ENCODE measurements around the gene CCT3. TPM values are rescaled to one million over a fixed set of nuclear protein-coding genes. Genes with fewer than 3 reads are reported as not detected.

Gene CCT3
- total RNA-seq, 2 donors from 2014 or later: 104 to 106 TPM

GRCh38 chr1:156263288-156263655 is 74.8 kb downstream of the CCT3 start:
- H3K4me1 ChIP-seq: no peaks in the 10 kb centered on the region
- no peak for ATAC-seq
- H3K4me3 ChIP-seq: no peak overlapping the region
- H3K27ac ChIP-seq: no peak overlapping the region
- no peak for TF ChIP-seq POLR2A (IDR thresholded peaks at IDR 0.05)
- TF ChIP-seq CTCF (IDR thresholded peaks at IDR 0.05): no peak
- intact Hi-C loops (cut with DNase I): no loop called here
- no peaks in the 10 kb centered on the region for H3K9me3 ChIP-seq
- peaks cover 46 to 69% of the 10 kb centered on the region in 2 donors for H3K36me3 ChIP-seq (replicated peaks in 1 of 2; ENCODE audit: insufficient read depth in 1 of 2, low read depth in 2 of 2)
- 83 to 87% methylated on average over 9 of the region's 9 CpGs for WGBS, 2 donors
- DNase-seq: no peak
- no peaks in the 10 kb centered on the region for H3K27me3 ChIP-seq

- Histone ChIP-seq H3K4me3 (no peak overlapping the region), H3K4me1 (no peaks in the 10 kb centered on the region), H3K27ac (no peak overlapping the region), H3K36me3 (replicated peaks in 1 of 2; ENCODE audit: insufficient read depth in 1 of 2, low read depth in 2 of 2) (peaks cover 41 to 69% of the 10 kb centered on the region in 2 donors), H3K27me3 (no peaks in the 10 kb centered on the region), H3K9me3 (no peaks in the 10 kb centered on the region)
- WGBS, 2 donors: 87 to 91% methylated on average over 9 of the region's 9 CpGs
- TF ChIP-seq CTCF (IDR thresholded peaks at IDR 0.05) (no peak), POLR2A (IDR thresholded peaks at IDR 0.05) (no peak)
- intact Hi-C loops (cut with DNase I): no loop called here
- no peak for DNase-seq
- no peak for ATAC-seq
Measured at GRCh38 chr1:156262461-156263287, 75.4 kb downstream of the CCT3 start.

- no peak for ATAC-seq
- WGBS, 2 donors: 95 to 100% methylated on average over 2 of the region's 2 CpGs
- intact Hi-C loops (cut with DNase I): no loop called here
- Histone ChIP-seq H3K9me3 (no peaks in the 10 kb centered on the region), H3K27ac (no peak overlapping the region), H3K4me1 (no peaks in the 10 kb centered on the region), H3K4me3 (no peak overlapping the region), H3K36me3 (replicated peaks in 1 of 2; ENCODE audit: insufficient read depth in 1 of 2, low read depth in 2 of 2) (peaks cover 27 to 55% of the 10 kb centered on the region in 2 donors), H3K27me3 (no peaks in the 10 kb centered on the region)
- no peak for DNase-seq
- no peak for TF ChIP-seq CTCF (IDR thresholded peaks at IDR 0.05)
Measured at GRCh38 chr1:156260896-156261295, 77.2 kb downstream of the CCT3 start.

GRCh38 chr1:156259805-156260204 is 78.3 kb downstream of the CCT3 start:
- Histone ChIP-seq H3K36me3 (replicated peaks in 1 of 2; ENCODE audit: insufficient read depth in 1 of 2, low read depth in 2 of 2) (peaks cover 20 to 50% of the 10 kb centered on the region in 2 donors), H3K4me3 (no peak overlapping the region), H3K27ac (no peak overlapping the region), H3K27me3 (no peaks in the 10 kb centered on the region), H3K4me1 (no peaks in the 10 kb centered on the region), H3K9me3 (no peaks in the 10 kb centered on the region)
- 94 to 96% methylated on average over 3 of the region's 3 CpGs for WGBS, 2 donors
- no peak for ATAC-seq
- intact Hi-C loops (cut with DNase I): no loop called here
- TF ChIP-seq CTCF (IDR thresholded peaks at IDR 0.05): no peak
- TF ChIP-seq POLR2A (IDR thresholded peaks at IDR 0.05): no peak
- no peak for DNase-seq

Other genes starting within 250 kb of the CCT3 start
- 100 to 1,000 TPM; 152 to 186 TPM for gene LMNA, start 223.6 kb downstream of the CCT3 start, total RNA-seq
- gene SEMA4A, start 184.7 kb downstream of the CCT3 start, total RNA-seq: 10 to 100 TPM in 1 of 2 donors, 1 to 10 TPM in 1; 2.6 to 11.9 TPM
- 10 to 100 TPM in 1 of 2 donors, 1 to 10 TPM in 1; 5.2 to 13.2 TPM for gene SLC25A44, start 144.2 kb downstream of the CCT3 start, total RNA-seq
- 10 to 100 TPM; 37.6 to 43.1 TPM for gene PMF1, start 125.3 kb downstream of the CCT3 start, total RNA-seq
- gene BGLAP, start 96.1 kb downstream of the CCT3 start, total RNA-seq: under 1 TPM in 1 of 2 donors, not detected in 1; 0.52 TPM
- under 1 TPM in 1 of 2 donors, not detected in 1; 0.33 TPM for gene PAQR6, start 90.2 kb downstream of the CCT3 start, total RNA-seq
- gene SMG5, start 55.5 kb downstream of the CCT3 start, total RNA-seq: 10 to 100 TPM; 28.3 to 35.6 TPM
- gene TMEM79, start 54.0 kb downstream of the CCT3 start, total RNA-seq: 1 to 10 TPM in 1 of 2 donors, not detected in 1; 2.3 TPM
- gene GLMP, start 42.6 kb downstream of the CCT3 start, total RNA-seq: 10 to 100 TPM; 16.5 to 24.4 TPM
- not detected for gene VHLL, start 39.0 kb downstream of the CCT3 start, total RNA-seq
- not detected for gene TSACC, start 234 bp upstream of the CCT3 start, total RNA-seq
- gene RHBG, start 30.9 kb upstream of the CCT3 start, total RNA-seq: 1 to 10 TPM in 1 of 2 donors, not detected in 1; 3.3 TPM
- gene MEF2D, start 162.5 kb upstream of the CCT3 start, total RNA-seq: 10 to 100 TPM; 15.6 to 18.1 TPM
- gene IQGAP3, start 234.3 kb upstream of the CCT3 start, total RNA-seq: under 1 TPM in 1 of 2 donors, not detected in 1; 0.52 TPM
- gene TTC24, start 241.4 kb upstream of the CCT3 start, total RNA-seq: not detected

Measured in body of pancreas (tissue), 4 donors.